ENCODE measurements around the gene RHOT2.

The RHOT2 gene

GRCh38 chr16:647173-647902 lies 20.6 kb upstream of the RHOT2 start:
- DNase-seq (ENCODE audit: low read depth), result no peak

GRCh38 chr16:648071-648780 lies 19.7 kb upstream of the RHOT2 start:
- no peak for DNase-seq (ENCODE audit: low read depth)

GRCh38 chr16:648781-649589 lies 18.9 kb upstream of the RHOT2 start, which contains the start of gene WDR90:
WDR90 (plus strand) TSS chr16:649365; CDS start chr16:649417, 52 bp downstream.
- peak; percentile 88 for DNase-seq (ENCODE audit: low read depth)

DNA sequence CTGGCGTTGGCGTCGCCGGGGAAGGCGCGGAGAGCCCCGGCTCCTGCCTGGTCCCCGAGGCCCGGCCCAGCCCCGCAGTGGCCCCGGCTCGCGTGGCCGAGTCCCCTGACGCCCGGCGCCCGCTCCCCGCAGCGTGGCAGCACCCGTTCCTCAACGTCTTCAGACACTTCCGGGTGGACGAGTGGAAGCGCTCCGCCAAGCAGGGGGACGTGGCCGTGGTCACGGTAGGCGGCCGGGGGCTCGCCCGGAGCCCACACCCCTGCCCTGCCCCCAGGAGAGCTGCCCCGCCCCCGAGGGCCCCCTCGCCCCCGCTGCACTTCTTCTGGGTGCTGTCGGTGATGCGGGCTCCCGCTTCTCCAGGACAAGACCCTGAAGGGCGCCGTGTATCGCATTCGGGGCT lies 18.3 kb upstream of the RHOT2 start:
- DNase-seq (ENCODE audit: low read depth), result no peak

- no peak for DNase-seq (ENCODE audit: low read depth)
Measured at GRCh38 chr16:651844-652243, 16.1 kb upstream of the RHOT2 start.

- no peak for DNase-seq (ENCODE audit: low read depth)
Measured at GRCh38 chr16:652454-653305, 15.3 kb upstream of the RHOT2 start.

GRCh38 chr16:654034-654433 lies 13.9 kb upstream of the RHOT2 start:
- no peak for DNase-seq (ENCODE audit: low read depth)

DNA sequence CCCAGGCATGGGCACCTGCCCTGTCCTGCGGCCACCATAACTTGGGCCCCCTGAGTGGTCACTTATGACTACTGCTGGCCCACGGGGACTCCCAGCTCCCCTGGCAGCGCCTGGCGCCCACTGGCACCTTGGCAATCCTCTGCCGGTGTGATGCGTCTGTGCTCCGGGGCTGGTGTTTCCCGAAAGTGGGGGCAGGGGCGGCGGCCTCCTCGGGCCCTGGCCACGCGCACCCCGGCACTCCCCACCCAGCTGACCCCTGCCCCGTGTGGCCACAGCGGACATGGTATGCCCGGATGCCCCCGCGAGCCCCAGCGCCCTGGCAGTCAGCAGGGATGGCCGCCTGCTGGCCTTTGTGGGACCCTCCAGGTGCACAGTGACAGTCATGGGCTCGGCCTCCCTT lies 10.4 kb upstream of the RHOT2 start:
- no peak for DNase-seq (ENCODE audit: low read depth)

- no peak for DNase-seq (ENCODE audit: low read depth)
Measured at GRCh38 chr16:658679-659571, 9.0 kb upstream of the RHOT2 start.

GRCh38 chr16:659618-660017 lies 8.3 kb upstream of the RHOT2 start:
- DNase-seq (ENCODE audit: low read depth), result no peak

GRCh38 chr16:660132-660458 lies 7.8 kb upstream of the RHOT2 start:
- DNase-seq (ENCODE audit: low read depth), result no peak

DNA sequence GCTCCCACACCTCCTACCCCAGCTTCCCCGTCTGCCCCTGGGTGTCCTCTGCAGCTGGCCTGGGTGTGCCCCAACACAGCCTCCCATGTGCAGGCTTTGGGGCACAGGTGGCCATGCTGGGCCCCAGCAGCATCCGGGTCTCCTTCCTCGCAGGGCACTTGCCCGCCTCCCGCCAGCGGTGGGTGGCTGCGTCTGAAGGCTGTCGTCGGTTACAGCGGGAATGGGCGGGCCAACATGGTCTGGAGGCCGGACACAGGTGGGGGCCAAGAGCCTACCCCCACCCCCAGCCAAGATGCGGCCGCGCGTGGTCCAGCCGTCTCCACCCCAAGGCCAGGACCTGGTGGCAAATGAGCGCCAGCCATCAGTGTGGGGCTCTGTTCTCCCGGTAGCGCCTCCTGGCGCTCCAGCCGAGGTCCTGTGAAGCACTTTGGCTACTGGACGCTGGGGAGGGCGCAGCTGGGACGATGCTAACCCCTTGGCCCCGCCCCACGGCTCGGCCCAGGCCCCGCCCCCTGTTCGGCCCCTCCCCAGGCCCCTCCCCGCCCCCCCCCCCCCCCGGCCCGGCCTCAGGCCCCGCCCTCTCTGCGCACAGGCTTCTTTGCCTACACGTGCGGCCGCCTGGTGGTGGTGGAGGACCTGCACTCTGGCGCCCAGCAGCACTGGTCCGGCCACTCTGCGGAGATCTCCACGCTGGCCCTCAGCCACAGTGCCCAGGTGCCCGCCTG lies 7.3 kb upstream of the RHOT2 start:
- DNase-seq (ENCODE audit: low read depth), result no peak

- DNase-seq (ENCODE audit: low read depth), result no peak
Measured at GRCh38 chr16:661184-661821, 6.6 kb upstream of the RHOT2 start.

GRCh38 chr16:662095-662494 lies 5.8 kb upstream of the RHOT2 start:
- no peak for DNase-seq (ENCODE audit: low read depth)

DNA sequence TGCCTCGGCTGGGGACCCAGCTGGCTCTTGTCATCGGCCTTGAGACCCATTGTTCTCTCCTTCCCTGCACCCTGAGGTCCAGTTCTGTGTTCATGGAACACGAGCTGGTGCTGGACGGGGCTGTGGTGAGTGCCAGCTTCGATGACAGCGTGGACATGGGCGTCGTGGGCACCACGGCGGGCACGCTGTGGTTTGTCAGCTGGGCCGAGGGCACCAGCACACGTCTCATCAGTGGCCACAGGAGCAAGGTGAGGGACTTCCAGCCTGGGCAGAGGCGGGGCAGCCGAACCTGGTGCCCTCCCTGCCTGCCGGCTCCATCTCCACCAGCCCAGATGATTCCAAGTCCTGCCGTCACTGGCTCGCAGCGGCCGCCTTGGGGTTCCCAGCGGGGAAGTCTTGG lies 5.3 kb upstream of the RHOT2 start:
- DNase-seq (ENCODE audit: low read depth), result no peak

GRCh38 chr16:666572-666971 lies 1.4 kb upstream of the RHOT2 start:
- no peak for DNase-seq (ENCODE audit: low read depth)

GRCh38 chr16:667113-667779 lies 686 bp upstream of the RHOT2 start:
- no peak for DNase-seq (ENCODE audit: low read depth)

DNA sequence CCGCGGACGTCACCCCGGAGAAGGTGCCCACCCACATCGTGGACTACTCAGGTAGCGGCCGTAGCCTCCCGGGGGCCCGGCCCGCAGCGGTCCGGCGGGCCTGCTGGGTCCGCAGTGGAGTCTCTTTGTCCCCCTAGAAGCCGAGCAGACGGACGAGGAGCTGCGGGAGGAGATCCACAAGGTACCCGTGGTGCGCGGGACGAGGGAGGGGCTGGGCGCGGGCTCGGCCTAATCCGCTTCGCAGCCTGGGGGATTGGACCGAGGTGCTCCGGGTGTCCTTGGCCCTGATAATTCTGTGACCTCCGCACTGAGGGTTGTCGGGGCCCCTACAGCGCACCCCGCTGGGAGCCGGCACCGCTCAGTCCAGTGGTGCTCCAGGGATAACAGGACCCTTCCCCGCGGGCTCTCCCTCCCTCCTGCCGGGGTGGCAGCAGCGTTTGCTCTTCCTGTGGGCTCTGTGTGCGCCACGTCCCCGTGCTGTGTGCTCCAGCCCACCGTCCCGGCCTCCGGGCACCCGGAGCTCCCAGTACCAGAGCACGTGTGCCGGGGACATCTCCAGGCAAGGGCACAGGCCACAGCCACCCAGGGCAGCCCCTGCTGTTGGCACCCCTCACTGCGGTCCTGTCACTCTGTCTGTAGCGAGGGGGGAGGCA lies 713 bp downstream of the RHOT2 start:
- DNase-seq (ENCODE audit: low read depth), result no peak

DNA sequence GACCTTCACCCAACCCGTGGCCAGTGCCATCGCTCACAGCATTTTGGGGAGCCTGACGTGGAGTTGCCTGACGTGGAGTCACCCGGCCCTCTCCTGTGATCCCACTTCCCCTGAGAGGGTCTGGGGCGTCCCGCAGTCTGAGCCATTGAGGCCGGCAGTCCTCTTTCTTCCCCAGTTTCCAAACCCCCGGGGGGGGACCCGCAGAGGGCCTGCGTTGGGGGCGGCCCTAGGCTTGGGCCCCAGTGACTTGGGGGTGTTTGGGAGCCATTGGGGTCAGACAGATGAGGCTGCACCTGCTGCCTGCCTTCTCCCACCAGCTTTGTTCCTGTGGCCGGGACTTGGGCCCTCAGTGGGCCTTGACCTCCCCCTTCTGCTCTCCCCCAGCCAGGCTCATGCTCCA lies 1.7 kb downstream of the RHOT2 start:
- no peak for DNase-seq (ENCODE audit: low read depth)
